Mucosa of descending colon (tissue), 3 donors: ENCODE results near the gene PKLR. TPM values are rescaled to one million over a fixed set of nuclear protein-coding genes. Genes with fewer than 3 reads are reported as not detected.

Experiments
- ATAC-seq: fragments of 200-7000 bp; cut with Tn5 transposase; one replicate; pipeline ENCODE4 v1.9.1; 2020; ENCODE audit warnings: mild to moderate bottlenecking, moderate library complexity
- DNase-seq, 3 donors: peaks; one replicate each; pipeline ENCODE4 v3.0.0-alpha.2; 2020
- H3K36me3 ChIP-seq: fragments of 200-600 bp; one replicate; pipeline ENCODE4 v1.8.0; 2021; ENCODE audit warnings: low read depth, mild to moderate bottlenecking
- H3K4me1 ChIP-seq: fragments of 200-600 bp; one replicate; pipeline ENCODE4 v1.8.0; 2021; ENCODE audit warnings: low read depth, mild to moderate bottlenecking
- H3K4me3 ChIP-seq: fragments of 200-600 bp; one replicate; pipeline ENCODE4 v1.8.0; 2021; ENCODE audit warnings: mild to moderate bottlenecking
- H3K9me3 ChIP-seq: fragments of 200-600 bp; one replicate; pipeline ENCODE4 v1.8.0; 2021; ENCODE audit warnings: mild to moderate bottlenecking
- CTCF ChIP-seq: fragments of 200-600 bp; IDR thresholded peaks from one replicate; pipeline ENCODE4 v1.8.0; 2022; ENCODE audit warnings: antibody characterized with exemption, mild to moderate bottlenecking
- intact Hi-C, 2 donors: fragments of 100-400 bp; cut with DNase I in 1 of 2; cut with micrococcal nuclease in 1 of 2; formaldehyde crosslinking; loops; one replicate each; pipeline versions ENCODE4 v1.11.0 to v1.11.1; 2022; cut with DNase I, micrococcal nuclease
- total RNA-seq, 3 donors: library from RNA; stranded (reverse); fragmentation: NEBNext Ultra II Directional in 2 of 3; extraction: Animal tissue kit (Norgen Biotek cat#: 25700) in 2 of 3; gene quantifications; one replicate each; pipeline versions ENCODE4 v1.2.1 to v1.2.4, GENCODE V29; 2021 to 2023
- donor health status: DM: no; HTN: no; CAD: no; lungs with moderate emphysema.
- donor health status: DM: no; HTN: no; CAD: no.
- donor health status: DM: no; HTN: yes; CAD: no.

Gene PKLR
- total RNA-seq, 3 donors from 2014 or later = 0.63 to 2.0 (median 1.5) TPM

GRCh38 chr1:155320661-155321617, 19.7 kb upstream of the PKLR start, which contains the start of gene RUSC1:
TSS of gene RUSC1 (plus strand) at chr1:155320894. CDS start at chr1:155321774, 880 bp downstream.
- peaks cover 41% of the 10 kb centered on the region for H3K4me1 ChIP-seq
- no peaks in the 10 kb centered on the region for H3K36me3 ChIP-seq
- ATAC-seq = peak; percentile 24
- no peak for TF ChIP-seq CTCF
- H3K4me3 ChIP-seq = no peak within 1 kb of the TSS
- peak; percentile 90 to 92 (median 90) for DNase-seq
- intact Hi-C loops = loop anchor here (10.0 kb wide), 2 partner anchors 46 to 66 kb away; partner anchors contain the start of genes CLK2 (in 1 of the 2), ENTREP3 (in 1 of the 2) and HCN3 (in 1 of the 2)
- H3K9me3 ChIP-seq = no peaks in the 10 kb centered on the region

- Histone ChIP-seq H3K4me1 (peaks cover 34% of the 10 kb centered on the region), H3K36me3 (no peaks in the 10 kb centered on the region), H3K9me3 (no peaks in the 10 kb centered on the region), H3K4me3 (no peak overlapping the region)
- no peak for TF ChIP-seq CTCF
- intact Hi-C loops = loop anchor here (10.0 kb wide), 2 partner anchors 45 to 65 kb away; partner anchors contain the start of genes CLK2 (in 1 of the 2), ENTREP3 (in 1 of the 2) and HCN3 (in 1 of the 2)
- ATAC-seq (no peak), DNase-seq (no peak)
These were observed 19.0 kb upstream of the PKLR start for GRCh38 chr1:155320252-155320651.

GRCh38 chr1:155319536-155319935, 18.3 kb upstream of the PKLR start:
- Histone ChIP-seq H3K4me1 (peaks cover 32% of the 10 kb centered on the region), H3K36me3 (no peaks in the 10 kb centered on the region), H3K4me3 (no peak overlapping the region), H3K9me3 (no peaks in the 10 kb centered on the region)
- no peak for DNase-seq
- intact Hi-C loops = no loop called here
- no peak for TF ChIP-seq CTCF
- no peak for ATAC-seq

- no peaks in the 10 kb centered on the region for H3K36me3 ChIP-seq
- ATAC-seq (no peak), DNase-seq (no peak)
- peaks cover 32% of the 10 kb centered on the region for H3K4me1 ChIP-seq
- H3K4me3 ChIP-seq = no peak overlapping the region
- no peak for TF ChIP-seq CTCF
- no peaks in the 10 kb centered on the region for H3K9me3 ChIP-seq
- intact Hi-C loops = no loop called here
These were observed 16.8 kb upstream of the PKLR start for GRCh38 chr1:155318082-155318481.

GRCh38 chr1:155316922-155317321, 15.7 kb upstream of the PKLR start:
- Histone ChIP-seq H3K4me3 (no peak overlapping the region), H3K4me1 (peaks cover 21% of the 10 kb centered on the region), H3K9me3 (no peaks in the 10 kb centered on the region), H3K36me3 (no peaks in the 10 kb centered on the region)
- ATAC-seq = peak; percentile 51
- no peak for DNase-seq
- intact Hi-C loops = no loop called here
- TF ChIP-seq CTCF = no peak
